Loucy (cell line): Measurements from ENCODE around the gene MACF1.

Experiments
- H2AFZ ChIP-seq: fragments of 200-600 bp; sonication (generic); 2 replicates; pipeline ENCODE4 v1.6.0; 2016; ENCODE audit warnings: antibody characterized with exemption, mild to moderate bottlenecking, low read length, moderate library complexity
- H3F3A ChIP-seq: fragments of 200-600 bp; 2 replicates; pipeline ENCODE4 v1.6.0; 2016; ENCODE audit warnings: antibody characterized with exemption, low read depth, mild to moderate bottlenecking
- H3K27me3 ChIP-seq: fragments of 200-600 bp; sonication (generic); 2 replicates; pipeline ENCODE4 v1.6.1; 2014; ENCODE audit warnings: low read length, mild to moderate bottlenecking; ENCODE audit not compliant: insufficient read depth, poor library complexity, severe bottlenecking
- H3K36me3 ChIP-seq: fragments of 200-600 bp; sonication (generic); 2 replicates; pipeline ENCODE4 v1.6.1; 2016; ENCODE audit warnings: low read length; ENCODE audit not compliant: insufficient read depth
- H3K4me1 ChIP-seq: fragments of 200-600 bp; sonication (generic); 2 replicates; pipeline ENCODE4 v1.5.1; 2014; ENCODE audit warnings: low read length, mild to moderate bottlenecking; ENCODE audit not compliant: insufficient read depth, poor library complexity, severe bottlenecking
- H3K4me2 ChIP-seq: fragments of 200-600 bp; sonication (generic); 2 replicates; pipeline ENCODE4 v1.6.0; 2014; ENCODE audit warnings: antibody characterized with exemption, low read length, low read depth, mild to moderate bottlenecking; ENCODE audit not compliant: poor library complexity, severe bottlenecking
- H3K4me3 ChIP-seq: fragments of 200-600 bp; sonication (generic); 2 replicates; pipeline ENCODE4 v1.5.1; 2014; ENCODE audit warnings: low read length, mild to moderate bottlenecking, mixed read lengths; ENCODE audit not compliant: poor library complexity, severe bottlenecking
- H3K79me2 ChIP-seq: fragments of 200-600 bp; sonication (generic); 2 replicates; pipeline ENCODE4 v1.6.1; 2014; ENCODE audit warnings: low read length; ENCODE audit not compliant: insufficient read depth
- H3K9ac ChIP-seq: fragments of 200-600 bp; sonication (generic); 2 replicates; pipeline ENCODE4 v1.6.0; 2014; ENCODE audit warnings: mild to moderate bottlenecking, low read depth, low read length, moderate library complexity; ENCODE audit not compliant: poor library complexity, severe bottlenecking
- H3K9me2 ChIP-seq: fragments of 200-600 bp; sonication (generic); replicated peaks from 2 replicates; pipeline ENCODE4 v1.6.1; 2016; ENCODE audit warnings: low read depth, low read length, mixed read lengths
- H3K9me3 ChIP-seq: fragments of 200-600 bp; sonication (generic); 2 replicates; pipeline ENCODE4 v1.6.1; 2014; ENCODE audit warnings: mild to moderate bottlenecking, antibody characterized with exemption, low read length, low read depth; ENCODE audit not compliant: insufficient read depth
- H4K20me1 ChIP-seq: fragments of 200-600 bp; sonication (generic); 2 replicates; pipeline ENCODE4 v1.6.0; 2014; ENCODE audit warnings: antibody characterized with exemption, low read length, mild to moderate bottlenecking; ENCODE audit not compliant: insufficient read depth, poor library complexity, severe bottlenecking
- EZH2phosphoT487 ChIP-seq: fragments of 200-600 bp; IDR thresholded peaks from 2 replicates; pipeline ENCODE4 v1.6.1; 2018; ENCODE audit warnings: antibody characterized with exemption, mild to moderate bottlenecking, moderate library complexity, borderline replicate concordance
- TF ChIP-seq, protein P1 (sequence below): fragments of 200-600 bp; sonication (generic); conservative IDR thresholded peaks from 2 replicates; pipeline ENCODE4 v1.5.1; 2014; ENCODE audit warnings: mild to moderate bottlenecking, antibody characterized with exemption, low read length

The MACF1 gene

DNA sequence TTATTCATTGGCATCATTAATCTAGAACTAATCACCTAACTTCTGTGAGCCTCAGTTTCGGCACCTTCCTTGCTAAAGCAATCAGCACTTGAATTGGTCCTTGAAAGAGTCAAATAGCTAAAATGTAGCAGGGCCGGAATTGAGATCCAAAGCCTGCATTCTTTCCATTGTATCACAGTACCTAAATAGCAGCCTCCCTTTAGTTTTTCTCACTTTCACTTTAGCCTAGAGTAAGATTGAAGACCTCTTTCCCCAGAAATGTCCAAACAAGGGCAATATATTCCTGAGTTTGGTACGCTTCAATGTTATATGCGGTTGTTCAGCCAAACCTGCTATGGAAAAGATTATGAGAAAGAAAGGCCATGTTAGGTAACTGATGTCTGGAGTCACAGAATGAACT is 165.1 kb downstream of the MACF1 start:
- Histone ChIP-seq H3K27me3 (no peaks in the 10 kb centered on the region), H2AFZ (no peak overlapping the region), H3K79me2 (no peaks in the 10 kb centered on the region), H3K36me3 (peaks cover 76% of the 10 kb centered on the region), H4K20me1 (no peaks in the 10 kb centered on the region), H3F3A (no peaks in the 10 kb centered on the region), H3K4me3 (no peak overlapping the region), H3K9ac (no peak overlapping the region), H3K4me2 (no peak overlapping the region), H3K4me1 (no peaks in the 10 kb centered on the region), H3K9me3 (no peaks in the 10 kb centered on the region), H3K9me2 (no peaks in the 10 kb centered on the region)
- TF ChIP-seq, protein P1, sequence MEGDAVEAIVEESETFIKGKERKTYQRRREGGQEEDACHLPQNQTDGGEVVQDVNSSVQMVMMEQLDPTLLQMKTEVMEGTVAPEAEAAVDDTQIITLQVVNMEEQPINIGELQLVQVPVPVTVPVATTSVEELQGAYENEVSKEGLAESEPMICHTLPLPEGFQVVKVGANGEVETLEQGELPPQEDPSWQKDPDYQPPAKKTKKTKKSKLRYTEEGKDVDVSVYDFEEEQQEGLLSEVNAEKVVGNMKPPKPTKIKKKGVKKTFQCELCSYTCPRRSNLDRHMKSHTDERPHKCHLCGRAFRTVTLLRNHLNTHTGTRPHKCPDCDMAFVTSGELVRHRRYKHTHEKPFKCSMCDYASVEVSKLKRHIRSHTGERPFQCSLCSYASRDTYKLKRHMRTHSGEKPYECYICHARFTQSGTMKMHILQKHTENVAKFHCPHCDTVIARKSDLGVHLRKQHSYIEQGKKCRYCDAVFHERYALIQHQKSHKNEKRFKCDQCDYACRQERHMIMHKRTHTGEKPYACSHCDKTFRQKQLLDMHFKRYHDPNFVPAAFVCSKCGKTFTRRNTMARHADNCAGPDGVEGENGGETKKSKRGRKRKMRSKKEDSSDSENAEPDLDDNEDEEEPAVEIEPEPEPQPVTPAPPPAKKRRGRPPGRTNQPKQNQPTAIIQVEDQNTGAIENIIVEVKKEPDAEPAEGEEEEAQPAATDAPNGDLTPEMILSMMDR = no peak

DNA sequence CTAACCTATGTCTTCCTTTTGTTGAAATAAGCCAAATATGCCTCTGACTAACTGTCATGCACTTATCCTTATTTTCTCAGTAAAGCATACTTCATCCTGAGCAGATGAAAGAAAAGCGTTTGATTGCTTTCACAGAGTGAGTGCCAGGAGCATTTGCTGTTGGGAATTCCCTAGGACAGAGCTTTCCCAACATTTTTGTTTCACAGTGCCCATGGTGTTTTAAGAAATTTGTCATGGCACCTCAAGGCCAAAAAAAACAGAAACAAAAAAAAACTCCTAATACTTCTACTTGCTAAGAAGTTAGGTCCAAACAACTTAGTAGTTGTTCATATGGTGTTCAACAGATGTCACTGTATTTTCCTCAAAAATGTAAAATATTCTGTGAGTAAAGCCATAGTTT is 166.1 kb downstream of the MACF1 start:
- no peak overlapping the region for H3K9ac ChIP-seq
- H3K9me3 ChIP-seq = no peaks in the 10 kb centered on the region
- no peaks in the 10 kb centered on the region for H3K79me2 ChIP-seq
- no peaks in the 10 kb centered on the region for H3K27me3 ChIP-seq
- no peaks in the 10 kb centered on the region for H4K20me1 ChIP-seq
- no peaks in the 10 kb centered on the region for H3K4me1 ChIP-seq
- H2AFZ ChIP-seq = no peak overlapping the region
- peaks cover 80% of the 10 kb centered on the region for H3K36me3 ChIP-seq
- no peaks in the 10 kb centered on the region for H3K9me2 ChIP-seq
- H3F3A ChIP-seq = no peaks in the 10 kb centered on the region
- TF ChIP-seq, protein P1 = no peak
- no peak for TF ChIP-seq EZH2phosphoT487
- H3K4me3 ChIP-seq = no peak overlapping the region
- H3K4me2 ChIP-seq = no peak overlapping the region

DNA sequence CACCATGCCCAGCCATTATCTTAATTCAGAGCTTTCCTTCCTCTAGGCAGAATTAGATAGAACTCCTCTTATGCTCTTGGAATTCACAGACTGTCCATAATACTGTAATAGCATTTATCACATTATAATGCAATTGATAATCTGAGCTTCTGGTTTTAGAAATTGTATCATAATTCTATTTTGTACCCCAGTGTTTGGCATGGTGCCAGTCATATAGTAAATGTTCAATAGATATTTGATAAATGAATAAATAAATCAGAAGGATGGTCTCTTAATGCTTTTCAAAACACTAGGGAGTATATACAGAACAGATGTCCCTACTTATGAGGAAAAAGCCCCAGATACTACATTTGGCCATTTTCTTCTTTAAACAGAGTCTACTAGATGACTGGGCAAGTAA is 167.6 kb downstream of the MACF1 start:
- H3F3A ChIP-seq = no peaks in the 10 kb centered on the region
- H3K27me3 ChIP-seq = no peaks in the 10 kb centered on the region
- no peak overlapping the region for H3K4me3 ChIP-seq
- H3K36me3 ChIP-seq = peaks cover 79% of the 10 kb centered on the region
- no peak overlapping the region for H3K9ac ChIP-seq
- H3K9me3 ChIP-seq = no peaks in the 10 kb centered on the region
- no peaks in the 10 kb centered on the region for H3K9me2 ChIP-seq
- H2AFZ ChIP-seq = no peak overlapping the region
- H3K4me1 ChIP-seq = no peaks in the 10 kb centered on the region
- no peak overlapping the region for H3K4me2 ChIP-seq
- TF ChIP-seq EZH2phosphoT487 = no peak
- TF ChIP-seq, protein P1 = no peak
- no peaks in the 10 kb centered on the region for H3K79me2 ChIP-seq
- H4K20me1 ChIP-seq = no peaks in the 10 kb centered on the region
